Measurements from ENCODE around the gene FAM20C. TPM values are rescaled to one million over a fixed set of nuclear protein-coding genes. Genes with fewer than 3 reads are reported as not detected.

Gene FAM20C
- total and polyA plus RNA-seq, 10 of the 15 experiments (the other 5 are each of a cell fraction or from before 2014, with no cell fraction given), result 0.44 TPM; not detected in 9

GRCh38 chr7:151346-152050, 40.9 kb upstream of the FAM20C start:
- BruUV-seq (replicated peaks), result no TSS peak
- no peak overlapping the region for H3K9ac ChIP-seq (ENCODE audit: control insufficient read depth, insufficient read depth, low read length)
- TF ChIP-seq RAD21 (IDR thresholded peaks at IDR 0.05; ENCODE audit: insufficient read depth, low read depth, low read length) (no peak), TARDBP (IDR thresholded peaks at IDR 0.05; ENCODE audit: borderline replicate concordance) (no peak)
- ATAC-seq (no peak), FAIRE-seq (no peak), DNase-seq (ENCODE audit: low read depth, low spot score) (no peak)
- H4K20me1 ChIP-seq (ENCODE audit: control insufficient read depth, insufficient read depth), result no peaks in the 10 kb centered on the region
- POLR2A ChIA-PET, result no interaction called here
- RAD21 ChIA-PET (ENCODE audit: unreplicated experiment), result no interaction called here
- CTCF ChIA-PET, result no interaction called here
- H2AFZ ChIP-seq (ENCODE audit: control insufficient read depth, low read depth, low read length), result no peak overlapping the region
- no peaks in the 10 kb centered on the region for H3K79me2 ChIP-seq (ENCODE audit: control insufficient read depth, insufficient read depth, low read length)
- SMC1A ChIA-PET (ENCODE audit: uncharacterized antibody, unreplicated experiment), result no interaction called here
- H3K4me3 ChIP-seq, result no peak overlapping the region
- whole genome bisulfite sequencing (ENCODE audit: insufficient coverage, insufficient replicate concordance, low lambda C conversion rate, missing lambda C conversion rate), result 81% methylated on average over 25 of the region's 25 CpGs
- H3K27me3 ChIP-seq (replicated peaks in 1 of 2; ENCODE audit: control insufficient read depth in 2 of 2, insufficient read depth in 2 of 2, low read length in 1 of 2), result no peaks in the 10 kb centered on the region
- peaks cover 6% of the 10 kb centered on the region for H3K4me1 ChIP-seq (ENCODE audit: control insufficient read depth, insufficient read depth, low read length)
- no peak overlapping the region for H3K27ac ChIP-seq (ENCODE audit: control insufficient read depth, insufficient read depth)
- in situ Hi-C loops (cut with MboI), result no loop called here
- no peak overlapping the region for H3K4me2 ChIP-seq (ENCODE audit: control insufficient read depth, insufficient read depth)
- intact Hi-C loops (cut with micrococcal nuclease; ENCODE audit: unreplicated experiment), result no loop called here
- H3K36me3 ChIP-seq (ENCODE audit: control insufficient read depth in 2 of 2, insufficient read depth in 2 of 2, low read length in 1 of 2), result no peaks in the 10 kb centered on the region
- no peaks in the 10 kb centered on the region; the same call in 1 of the 3 replicates for H3K9me3 ChIP-seq (replicated peaks; ENCODE audit: control insufficient read depth, insufficient read depth, low read length)

GRCh38 chr7:152702-153391, 39.5 kb upstream of the FAM20C start:
- Histone ChIP-seq H4K20me1 (ENCODE audit: control insufficient read depth, insufficient read depth) (no peaks in the 10 kb centered on the region), H3K9ac (ENCODE audit: control insufficient read depth, insufficient read depth, low read length) (no peak overlapping the region), H3K27ac (ENCODE audit: control insufficient read depth, insufficient read depth) (no peak overlapping the region), H2AFZ (ENCODE audit: control insufficient read depth, low read depth, low read length) (no peak overlapping the region), H3K36me3 (ENCODE audit: control insufficient read depth in 2 of 2, insufficient read depth in 2 of 2, low read length in 1 of 2) (no peaks in the 10 kb centered on the region), H3K4me1 (ENCODE audit: control insufficient read depth, insufficient read depth, low read length) (peaks cover 6% of the 10 kb centered on the region), H3K9me3 (replicated peaks; ENCODE audit: control insufficient read depth, insufficient read depth, low read length) (no peaks in the 10 kb centered on the region; the same call in 1 of the 3 replicates), H3K4me2 (ENCODE audit: control insufficient read depth, insufficient read depth) (no peak overlapping the region), H3K79me2 (ENCODE audit: control insufficient read depth, insufficient read depth, low read length) (no peaks in the 10 kb centered on the region), H3K4me3 (no peak overlapping the region), H3K27me3 (replicated peaks in 1 of 2; ENCODE audit: control insufficient read depth in 2 of 2, insufficient read depth in 2 of 2, low read length in 1 of 2) (no peaks in the 10 kb centered on the region)
- ChIA-PET RAD21 (ENCODE audit: unreplicated experiment) (no interaction called here), POLR2A (no interaction called here), SMC1A (ENCODE audit: uncharacterized antibody, unreplicated experiment) (no interaction called here), CTCF (interaction anchor here (0.9 kb wide), 1 partner anchor 111 kb away, joined by 3 read pairs; no protein-coding TSS in a partner anchor)
- ATAC-seq, result no peak
- in situ Hi-C loops (cut with MboI), result no loop called here
- no peak for FAIRE-seq
- 79% methylated on average over 19 of the region's 19 CpGs for WGBS (ENCODE audit: insufficient coverage, insufficient replicate concordance, low lambda C conversion rate, missing lambda C conversion rate)
- no TSS peak for BruUV-seq (replicated peaks)
- DNase-seq (ENCODE audit: low read depth, low spot score), result no peak
- intact Hi-C loops (cut with micrococcal nuclease; ENCODE audit: unreplicated experiment), result no loop called here
- no peak for TF ChIP-seq NR2C1 (IDR thresholded peaks at IDR 0.05)
- no peak for TF ChIP-seq E4F1 (IDR thresholded peaks at IDR 0.05; ENCODE audit: borderline replicate concordance, partially characterized antibody)
- TF ChIP-seq NR2F1 (conservative IDR thresholded peaks at IDR 0.05), result no peak
- no peak for TF ChIP-seq ZNF207 (IDR thresholded peaks at IDR 0.05; ENCODE audit: borderline replicate concordance)
- no peak for TF ChIP-seq POLR2AphosphoS5 (IDR thresholded peaks at IDR 0.05; ENCODE audit: low read length)
- TF ChIP-seq TAF1 (IDR thresholded peaks at IDR 0.05; ENCODE audit: borderline replicate concordance, low read depth, low read length), result no peak
- no peak for TF ChIP-seq ZBTB4 (CRISPR knock-in tag; IDR thresholded peaks at IDR 0.05)
